Gastrocnemius medialis (tissue), 4 donors: ENCODE data around the gene CDKN3. TPM values are rescaled to one million over a fixed set of nuclear protein-coding genes. Genes with fewer than 3 reads are reported as not detected.
"Not testable (repeated sequence)": the region's sequence is repeated elsewhere in the genome, so short reads cannot be mapped to it uniquely, and the experiment has no call there.

ENCODE experiments used
- ATAC-seq, 2 donors: fragments of 150-250 bp; one replicate each; pipeline ENCODE4 v1.9.1; 2016
- DNase-seq, 2 donors: peaks; one replicate each; pipeline ENCODE4 v3.0.0-alpha.2; 2019
- H3K27ac ChIP-seq, 4 donors: fragments of 200-600 bp; sonication (generic); 1 replicate in 1 of 4; 2 replicates in 3 of 4; pipeline ENCODE4 v1.5.1; 2016 to 2018; ENCODE audit warnings: mild to moderate bottlenecking in 2 of 4, moderate library complexity in 1 of 4
- H3K27me3 ChIP-seq, 3 donors: fragments of 200-600 bp; sonication (generic) in 2 of 3; 1 replicate in 1 of 3; 2 replicates in 2 of 3; pipeline versions ENCODE4 v1.5.1 to v1.6.0; 2016 to 2019; ENCODE audit warnings: mild to moderate bottlenecking in 1 of 3, moderate library complexity in 1 of 3
- H3K36me3 ChIP-seq, 2 donors: fragments of 200-600 bp; sonication (generic) in 1 of 2; one replicate each; pipeline ENCODE4 v1.5.1; 2017 to 2018
- H3K4me1 ChIP-seq, 2 donors: fragments of 200-600 bp; sonication (generic) in 1 of 2; one replicate each; pipeline ENCODE4 v1.5.1; 2016 to 2017; ENCODE audit warnings: mild to moderate bottlenecking in 2 of 2
- H3K4me3 ChIP-seq, 4 donors: fragments of 200-600 bp; sonication (generic) in 3 of 4; 1 replicate in 1 of 4; 2 replicates in 3 of 4; pipeline ENCODE4 v1.5.1; 2016 to 2019; ENCODE audit warnings: mild to moderate bottlenecking in 2 of 4
- H3K9me3 ChIP-seq, 3 donors: fragments of 200-600 bp; sonication (generic) in 2 of 3; 1 replicate in 1 of 3; 2 replicates in 2 of 3; pipeline ENCODE4 v1.5.1; 2016 to 2019
- CTCF ChIP-seq, 5 experiments: fragments of 450-650 bp in 3 of 5; fragments of 200-600 bp in 2 of 5; sonication (generic) in 2 of 5; IDR thresholded peaks in 4 of 5; conservative IDR thresholded peaks in 1 of 5; 1 replicate in 4 of 5; 2 replicates in 1 of 5; pipeline ENCODE4 v1.5.1; 2016 to 2019; ENCODE audit warnings: antibody characterized with exemption in 5 of 5, mild to moderate bottlenecking in 3 of 5, moderate library complexity in 3 of 5
- POLR2A ChIP-seq, 2 donors: fragments of 450-650 bp; IDR thresholded peaks; one replicate each; pipeline ENCODE4 v1.6.1; 2017; ENCODE audit warnings: antibody characterized with exemption in 2 of 2, mild to moderate bottlenecking in 2 of 2, moderate library complexity in 2 of 2
- in situ Hi-C, 4 donors: fragments of 200-750 bp; cut with MboI; loops; one replicate each; pipeline versions ENCODE4 v1.15.0 to v1.8.0; 2017; ENCODE audit warnings: low sequenced_read_pairs in 4 of 4
- intact Hi-C: fragments of 100-400 bp; cut with DNase I; formaldehyde crosslinking; loops from one replicate; pipeline ENCODE4 v1.15.1; 2023; ENCODE audit warnings: low total_unique reads
- total RNA-seq, 4 donors: library from RNA; depleted of rRNA; stranded (reverse); fragments of >200 nt; gene quantifications; one replicate each; pipeline versions ENCODE4 v1.1.0 to v1.2.3, GENCODE V29; 2016

CDKN3 gene
- total RNA-seq, 4 donors from 2014 or later = 1.2 to 5.1 (median 1.6) TPM

- Histone ChIP-seq H3K27me3 (no peaks in the 10 kb centered on the region), H3K27ac (no peak overlapping the region), H3K4me1 (peaks cover 7 to 28% of the 10 kb centered on the region in 2 donors), H3K9me3 (no peaks in the 10 kb centered on the region), H3K4me3 (no peak overlapping the region), H3K36me3 (peaks cover 0 to 8% of the 10 kb centered on the region in 2 donors)
- ATAC-seq (no peak), DNase-seq (no peak)
- intact Hi-C loops = no loop called here
- in situ Hi-C loops = no loop called here
- TF ChIP-seq CTCF (IDR thresholded peaks at IDR 0.05 in 4 of 5, conservative IDR thresholded peaks at IDR 0.05 in 1 of 5) = no peak
- TF ChIP-seq POLR2A (IDR thresholded peaks at IDR 0.05) = no peak
These were observed 38.7 kb downstream of the CDKN3 start for GRCh38 chr14:54435500-54435981.

GRCh38 chr14:54437954-54438353, 41.1 kb downstream of the CDKN3 start:
- H3K4me3 ChIP-seq, H3K27ac ChIP-seq, H3K27me3 ChIP-seq, ATAC-seq, in situ Hi-C loops, intact Hi-C loops, DNase-seq, H3K36me3 ChIP-seq, H3K9me3 ChIP-seq: not testable (repeated sequence)
- H3K4me1 ChIP-seq = peaks cover 13 to 34% of the 10 kb centered on the region in 2 donors

- Histone ChIP-seq H3K4me1 (peaks cover 13 to 34% of the 10 kb centered on the region in 2 donors), H3K27me3 (no peaks in the 10 kb centered on the region)
- intact Hi-C loops = no loop called here
These were observed 41.9 kb downstream of the CDKN3 start for GRCh38 chr14:54438703-54439102.

GRCh38 chr14:54440037-54440436, 43.2 kb downstream of the CDKN3 start:
- in situ Hi-C loops (no loop called here), intact Hi-C loops (loop anchor here (2.0 kb wide), 1 partner anchor 49 kb away; the partner anchor contains the start of gene GMFB)

More at GRCh38 chr14:54438703-54439102, 41.9 kb downstream of the CDKN3 start:
- TF ChIP-seq CTCF (IDR thresholded peaks at IDR 0.05 in 4 of 5, conservative IDR thresholded peaks at IDR 0.05 in 1 of 5) (no peak), POLR2A (IDR thresholded peaks at IDR 0.05) (no peak)
- Histone ChIP-seq H3K9me3 (no peaks in the 10 kb centered on the region), H3K36me3 (no peaks in the 10 kb centered on the region), H3K27ac (no peak overlapping the region), H3K4me3 (no peak overlapping the region)
- in situ Hi-C loops = no loop called here
- DNase-seq = no peak
- no peak for ATAC-seq

GRCh38 chr14:54440476-54440872, 43.7 kb downstream of the CDKN3 start:
- in situ Hi-C loops = no loop called here
- ATAC-seq (no peak), DNase-seq (no peak)
- Histone ChIP-seq H3K36me3 (no peaks in the 10 kb centered on the region), H3K27ac (peak overlapping the region; percentile 73 to 88 (median 80)), H3K27me3 (no peaks in the 10 kb centered on the region), H3K4me3 (peak overlapping the region; percentile 64 to 70 (median 66)), H3K4me1 (peaks cover 13 to 29% of the 10 kb centered on the region in 2 donors), H3K9me3 (no peaks in the 10 kb centered on the region)
- no peak for TF ChIP-seq POLR2A (IDR thresholded peaks at IDR 0.05)
- intact Hi-C loops = loop anchor here (2.0 kb wide), 1 partner anchor 48 kb away; the partner anchor contains the start of gene GMFB

More at GRCh38 chr14:54440037-54440436, 43.2 kb downstream of the CDKN3 start:
- Histone ChIP-seq H3K27ac (peak overlapping the region in 2 of 4 donors; percentile 73 to 85), H3K4me3 (peak overlapping the region; percentile 64 to 70 (median 66)), H3K4me1 (peaks cover 13 to 29% of the 10 kb centered on the region in 2 donors), H3K9me3 (no peaks in the 10 kb centered on the region), H3K36me3 (no peaks in the 10 kb centered on the region), H3K27me3 (no peaks in the 10 kb centered on the region)
- DNase-seq = no peak
- TF ChIP-seq POLR2A (IDR thresholded peaks at IDR 0.05) = no peak
- TF ChIP-seq CTCF (IDR thresholded peaks at IDR 0.05 in 4 of 5, conservative IDR thresholded peaks at IDR 0.05 in 1 of 5) = no peak
- no peak for ATAC-seq
